Testis (tissue), 3 donors: ENCODE measurements around the gene PGA5. TPM values are rescaled to one million over a fixed set of nuclear protein-coding genes. Genes with fewer than 3 reads are reported as not detected.

Source experiments
- DNase-seq: peaks from one replicate; pipeline ENCODE4 v3.0.0-alpha.2; 2019
- H3K27ac ChIP-seq, 2 donors: fragments of 200-600 bp; sonication (generic); one replicate each; pipeline ENCODE4 v1.5.1; 2019
- H3K27me3 ChIP-seq: fragments of 200-600 bp; sonication (generic); one replicate; pipeline ENCODE4 v1.5.1; 2019
- H3K36me3 ChIP-seq: fragments of 200-600 bp; sonication (generic); one replicate; pipeline ENCODE4 v1.5.1; 2017; ENCODE audit warnings: low read depth; ENCODE audit errors: missing control alignments
- H3K4me1 ChIP-seq: fragments of 200-600 bp; sonication (generic); one replicate; pipeline ENCODE4 v1.5.1; 2019
- H3K4me3 ChIP-seq, 2 donors: fragments of 200-600 bp; sonication (generic); one replicate each; pipeline ENCODE4 v1.5.1; 2017 to 2019
- H3K9me3 ChIP-seq: fragments of 200-600 bp; sonication (generic); one replicate; pipeline ENCODE4 v1.5.1; 2017
- POLR2A ChIP-seq: fragments of 450-650 bp; IDR thresholded peaks from one replicate; pipeline ENCODE4 v1.6.1; 2017; ENCODE audit warnings: antibody characterized with exemption, mild to moderate bottlenecking, moderate library complexity
- WGBS, 2 donors: methylation state at CpG; one replicate each; pipeline ENCODE4 v1.1.5; 2018; 5-methylcytosine and 5-hydroxymethylcytosine counted together
- intact Hi-C: fragments of 100-400 bp; cut with DNase I; formaldehyde crosslinking; loops from one replicate; pipeline ENCODE4 v1.15.1; 2023; ENCODE audit warnings: low total_unique reads
- polyA plus RNA-seq: library from polyadenylated mRNA; stranded (reverse); fragments of 350-450 nt; fragmentation: Illumina TruSeq; extraction: RNeasy Lipid Tissue Mini Kit (QIAGEN cat#74804); gene quantifications from one replicate; pipeline ENCODE4 v1.2.3, GENCODE V29; 2014; ENCODE audit warnings: low read depth, low replicate concordance; ENCODE audit not compliant: insufficient read depth
- total RNA-seq, 2 donors: library from RNA; depleted of rRNA; stranded (reverse); fragments of >200 nt; gene quantifications; one replicate each; pipeline ENCODE4 v1.2.3, GENCODE V29; 2016
- TF ChIP-seq, protein P1 (sequence below), 3 experiments: fragments of 450-650 bp in 2 of 3; fragments of 200-600 bp in 1 of 3; sonication (generic) in 1 of 3; IDR thresholded peaks; one replicate each; pipeline ENCODE4 v1.5.1; 2016 to 2019; ENCODE audit warnings: antibody characterized with exemption in 3 of 3, mild to moderate bottlenecking in 2 of 3, moderate library complexity in 1 of 3

The PGA5 gene
- total and polyA plus RNA-seq, 3 donors from 2014 or later: 0.39 to 1.5 (median 0.43) TPM

DNA sequence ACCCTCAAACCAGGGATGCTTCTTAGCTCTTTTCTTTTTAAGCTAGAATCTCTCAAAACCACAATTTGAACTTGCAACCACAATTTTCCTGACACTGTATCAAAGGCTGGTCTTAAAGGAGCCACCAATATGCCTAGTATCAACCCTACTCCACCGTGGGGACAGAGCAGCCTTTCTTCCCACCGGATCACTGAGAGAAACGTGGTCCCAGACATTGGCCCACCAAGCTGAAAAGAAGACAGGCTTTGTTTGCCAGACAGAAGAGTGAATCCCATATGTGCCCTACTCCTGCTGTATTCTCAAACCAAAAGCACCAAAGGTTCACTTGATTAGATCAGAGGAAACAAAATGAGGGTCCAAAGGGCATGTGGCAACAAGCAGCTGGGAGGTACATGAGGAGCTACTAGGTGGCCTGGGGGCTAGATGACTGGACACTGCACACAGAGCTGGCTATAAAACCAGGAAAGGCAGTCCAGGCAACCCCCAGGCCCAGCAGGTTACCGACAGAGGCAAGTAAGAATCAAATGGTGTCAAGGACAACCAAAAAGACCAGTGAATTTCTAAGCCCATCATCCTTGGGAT is 57.8 kb downstream of the PGA5 start:
- WGBS, 2 donors: 81 to 89% methylated on average over 4 of the region's 4 CpGs
- Histone ChIP-seq H3K36me3 (no peaks in the 10 kb centered on the region), H3K4me3 (no peak overlapping the region), H3K27me3 (no peaks in the 10 kb centered on the region), H3K9me3 (no peaks in the 10 kb centered on the region), H3K27ac (peak overlapping the region; percentile 32 to 74), H3K4me1 (peaks cover 30% of the 10 kb centered on the region)
- no peak for TF ChIP-seq POLR2A
- TF ChIP-seq, protein P1, sequence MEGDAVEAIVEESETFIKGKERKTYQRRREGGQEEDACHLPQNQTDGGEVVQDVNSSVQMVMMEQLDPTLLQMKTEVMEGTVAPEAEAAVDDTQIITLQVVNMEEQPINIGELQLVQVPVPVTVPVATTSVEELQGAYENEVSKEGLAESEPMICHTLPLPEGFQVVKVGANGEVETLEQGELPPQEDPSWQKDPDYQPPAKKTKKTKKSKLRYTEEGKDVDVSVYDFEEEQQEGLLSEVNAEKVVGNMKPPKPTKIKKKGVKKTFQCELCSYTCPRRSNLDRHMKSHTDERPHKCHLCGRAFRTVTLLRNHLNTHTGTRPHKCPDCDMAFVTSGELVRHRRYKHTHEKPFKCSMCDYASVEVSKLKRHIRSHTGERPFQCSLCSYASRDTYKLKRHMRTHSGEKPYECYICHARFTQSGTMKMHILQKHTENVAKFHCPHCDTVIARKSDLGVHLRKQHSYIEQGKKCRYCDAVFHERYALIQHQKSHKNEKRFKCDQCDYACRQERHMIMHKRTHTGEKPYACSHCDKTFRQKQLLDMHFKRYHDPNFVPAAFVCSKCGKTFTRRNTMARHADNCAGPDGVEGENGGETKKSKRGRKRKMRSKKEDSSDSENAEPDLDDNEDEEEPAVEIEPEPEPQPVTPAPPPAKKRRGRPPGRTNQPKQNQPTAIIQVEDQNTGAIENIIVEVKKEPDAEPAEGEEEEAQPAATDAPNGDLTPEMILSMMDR (IDR thresholded peaks at IDR 0.05): no peak
- intact Hi-C loops: no loop called here
- no peak for DNase-seq

Other genes with a start within 250 kb of the PGA5 start
- gene CD5, start 138.7 kb upstream of the PGA5 start, total RNA-seq: 1 to 10 TPM; 1.5 TPM
- gene CD5, start 138.7 kb upstream of the PGA5 start, polyA plus RNA-seq: 2.0 TPM
- 10 to 100 TPM; 29.1 to 31.0 TPM for gene VPS37C, start 79.7 kb upstream of the PGA5 start, total RNA-seq
- 36.9 TPM for gene VPS37C, start 79.7 kb upstream of the PGA5 start, polyA plus RNA-seq
- gene PGA3, start 37.7 kb upstream of the PGA5 start, total RNA-seq: 1 to 10 TPM in 1 of 2 donors, under 1 TPM in 1; 0.31 to 1.7 TPM
- 1.7 TPM for gene PGA3, start 37.7 kb upstream of the PGA5 start, polyA plus RNA-seq
- under 1 TPM in 1 of 2 donors, not detected in 1; 0.56 TPM for gene PGA4, start 18.8 kb upstream of the PGA5 start, total RNA-seq
- 7.2 TPM for gene PGA4, start 18.8 kb upstream of the PGA5 start, polyA plus RNA-seq
- 10 to 100 TPM; 11.1 TPM for gene VWCE, start 54.1 kb downstream of the PGA5 start, total RNA-seq
- 6.6 TPM for gene VWCE, start 54.1 kb downstream of the PGA5 start, polyA plus RNA-seq
- gene DDB1, start 91.9 kb downstream of the PGA5 start, total RNA-seq: 100 to 1,000 TPM; 266 to 333 TPM
- 257 TPM for gene DDB1, start 91.9 kb downstream of the PGA5 start, polyA plus RNA-seq
- gene TKFC, start 92.1 kb downstream of the PGA5 start, total RNA-seq: 100 to 1,000 TPM in 1 of 2 donors, 10 to 100 TPM in 1; 90.1 to 121 TPM
- gene TKFC, start 92.1 kb downstream of the PGA5 start, polyA plus RNA-seq: 159 TPM
- gene CYB561A3, start 120.7 kb downstream of the PGA5 start, total RNA-seq: 10 to 100 TPM; 41.7 to 55.8 TPM
- 39.8 TPM for gene CYB561A3, start 120.7 kb downstream of the PGA5 start, polyA plus RNA-seq
- 10 to 100 TPM; 41.8 to 42.1 TPM for gene TMEM138, start 121.2 kb downstream of the PGA5 start, total RNA-seq
- gene TMEM138, start 121.2 kb downstream of the PGA5 start, polyA plus RNA-seq: 61.8 TPM
- 10 to 100 TPM; 19.4 to 25.6 TPM for gene TMEM216, start 151.4 kb downstream of the PGA5 start, total RNA-seq
- 29.5 TPM for gene TMEM216, start 151.4 kb downstream of the PGA5 start, polyA plus RNA-seq
- 10 to 100 TPM; 84.2 to 86.5 TPM for gene CPSF7, start 188.8 kb downstream of the PGA5 start, total RNA-seq
- gene CPSF7, start 188.8 kb downstream of the PGA5 start, polyA plus RNA-seq: 107 TPM
- gene SDHAF2, start 188.9 kb downstream of the PGA5 start, total RNA-seq: 10 to 100 TPM; 66.2 to 85.4 TPM
- 46.8 TPM for gene SDHAF2, start 188.9 kb downstream of the PGA5 start, polyA plus RNA-seq